ACC112 (cell line): ENCODE results near the gene EPHB2.

Source experiments
- H2AFZ ChIP-seq: fragments of 200-600 bp; sonication (generic); one replicate; pipeline ENCODE4 v1.6.0; 2017; ENCODE audit warnings: antibody characterized with exemption, low read length; ENCODE audit not compliant: unreplicated experiment
- H3K27ac ChIP-seq: fragments of 200-600 bp; sonication (generic); 2 replicates; pipeline ENCODE4 v1.5.1; 2014; ENCODE audit warnings: low read depth, mild to moderate bottlenecking, antibody characterized with exemption, low read length, moderate library complexity
- H3K27me3 ChIP-seq: fragments of 200-600 bp; sonication (generic); 2 replicates; pipeline ENCODE4 v1.6.1; 2014; ENCODE audit warnings: mild to moderate bottlenecking, antibody characterized with exemption, low read length, moderate library complexity, mixed read lengths; ENCODE audit not compliant: insufficient read depth
- H3K36me3 ChIP-seq: fragments of 200-600 bp; sonication (generic); 2 replicates; pipeline ENCODE4 v1.6.1; 2016; ENCODE audit warnings: mild to moderate bottlenecking, antibody characterized with exemption, low read length, moderate library complexity, mixed read lengths; ENCODE audit not compliant: insufficient read depth
- H3K4me1 ChIP-seq: fragments of 200-600 bp; sonication (generic); one replicate; pipeline ENCODE4 v1.6.1; 2016; ENCODE audit warnings: low read length, mixed read lengths; ENCODE audit not compliant: insufficient read depth, unreplicated experiment, control insufficient read depth
- H3K4me3 ChIP-seq: fragments of 200-600 bp; sonication (generic); 2 replicates; pipeline ENCODE4 v1.5.1; 2014; ENCODE audit warnings: mild to moderate bottlenecking, low read depth, low read length
- H3K79me2 ChIP-seq: fragments of 200-600 bp; sonication (generic); one replicate; pipeline ENCODE4 v1.6.0; 2016; ENCODE audit warnings: low read length; ENCODE audit not compliant: control insufficient read depth, unreplicated experiment, insufficient read depth

The EPHB2 gene

GRCh38 chr1:22900451-22900850 lies 189.8 kb downstream of the EPHB2 start:
- H3K36me3 ChIP-seq = no peaks in the 10 kb centered on the region
- peaks cover 7% of the 10 kb centered on the region for H3K4me1 ChIP-seq
- no peaks in the 10 kb centered on the region for H3K79me2 ChIP-seq
- H3K4me3 ChIP-seq = no peak overlapping the region
- H3K27ac ChIP-seq = no peak overlapping the region
- H3K27me3 ChIP-seq = no peaks in the 10 kb centered on the region
- no peak overlapping the region for H2AFZ ChIP-seq

- no peak overlapping the region for H2AFZ ChIP-seq
Measured at GRCh38 chr1:22903113-22903512, 192.5 kb downstream of the EPHB2 start.

GRCh38 chr1:22906968-22907367 lies 196.3 kb downstream of the EPHB2 start:
- Histone ChIP-seq H3K27me3 (no peaks in the 10 kb centered on the region), H2AFZ (no peak overlapping the region), H3K79me2 (no peaks in the 10 kb centered on the region), H3K4me1 (peaks cover 7% of the 10 kb centered on the region), H3K27ac (no peak overlapping the region), H3K36me3 (no peaks in the 10 kb centered on the region), H3K4me3 (no peak overlapping the region)

More at GRCh38 chr1:22903113-22903512, 192.5 kb downstream of the EPHB2 start:
- H3K36me3 ChIP-seq = no peaks in the 10 kb centered on the region
- no peak overlapping the region for H3K4me3 ChIP-seq
- peaks cover 7% of the 10 kb centered on the region for H3K4me1 ChIP-seq
- no peaks in the 10 kb centered on the region for H3K27me3 ChIP-seq
- H3K79me2 ChIP-seq = no peaks in the 10 kb centered on the region
- no peak overlapping the region for H3K27ac ChIP-seq

GRCh38 chr1:22907528-22907927 lies 196.9 kb downstream of the EPHB2 start:
- Histone ChIP-seq H3K79me2 (no peaks in the 10 kb centered on the region), H3K27me3 (no peaks in the 10 kb centered on the region)

GRCh38 chr1:22908880-22909426 lies 198.3 kb downstream of the EPHB2 start:
- H3K27ac ChIP-seq = no peak overlapping the region
- H3K36me3 ChIP-seq = no peaks in the 10 kb centered on the region
- no peak overlapping the region for H2AFZ ChIP-seq
- no peaks in the 10 kb centered on the region for H3K27me3 ChIP-seq
- no peak overlapping the region for H3K4me3 ChIP-seq
- H3K4me1 ChIP-seq = no peaks in the 10 kb centered on the region
- no peaks in the 10 kb centered on the region for H3K79me2 ChIP-seq

More at GRCh38 chr1:22907528-22907927, 196.9 kb downstream of the EPHB2 start:
- H2AFZ ChIP-seq = no peak overlapping the region
- H3K27ac ChIP-seq = no peak overlapping the region
- peaks cover 7% of the 10 kb centered on the region for H3K4me1 ChIP-seq
- no peaks in the 10 kb centered on the region for H3K36me3 ChIP-seq
- no peak overlapping the region for H3K4me3 ChIP-seq

GRCh38 chr1:22910286-22910685 lies 199.6 kb downstream of the EPHB2 start:
- no peaks in the 10 kb centered on the region for H3K4me1 ChIP-seq
- H3K27me3 ChIP-seq = no peaks in the 10 kb centered on the region
- H2AFZ ChIP-seq = no peak overlapping the region
- no peaks in the 10 kb centered on the region for H3K36me3 ChIP-seq
- H3K4me3 ChIP-seq = no peak overlapping the region
- H3K27ac ChIP-seq = no peak overlapping the region
- H3K79me2 ChIP-seq = no peaks in the 10 kb centered on the region

- Histone ChIP-seq H3K27me3 (no peaks in the 10 kb centered on the region), H3K36me3 (no peaks in the 10 kb centered on the region), H3K27ac (no peak overlapping the region), H3K79me2 (no peaks in the 10 kb centered on the region), H3K4me1 (no peaks in the 10 kb centered on the region), H2AFZ (no peak overlapping the region), H3K4me3 (no peak overlapping the region)
Measured at GRCh38 chr1:22910986-22911651, 200.5 kb downstream of the EPHB2 start.

GRCh38 chr1:22912311-22912710 lies 201.7 kb downstream of the EPHB2 start:
- Histone ChIP-seq H3K27ac (no peak overlapping the region), H2AFZ (no peak overlapping the region), H3K4me1 (no peaks in the 10 kb centered on the region), H3K79me2 (no peaks in the 10 kb centered on the region), H3K4me3 (no peak overlapping the region), H3K36me3 (no peaks in the 10 kb centered on the region), H3K27me3 (no peaks in the 10 kb centered on the region)

GRCh38 chr1:22913421-22914141 lies 202.9 kb downstream of the EPHB2 start:
- no peaks in the 10 kb centered on the region for H3K27me3 ChIP-seq
- H2AFZ ChIP-seq = no peak overlapping the region
- H3K4me1 ChIP-seq = no peaks in the 10 kb centered on the region
- no peaks in the 10 kb centered on the region for H3K36me3 ChIP-seq
- no peak overlapping the region for H3K4me3 ChIP-seq
- no peak overlapping the region for H3K27ac ChIP-seq
- H3K79me2 ChIP-seq = no peaks in the 10 kb centered on the region

GRCh38 chr1:22914156-22914555 lies 203.5 kb downstream of the EPHB2 start:
- Histone ChIP-seq H3K27ac (no peak overlapping the region), H3K4me1 (no peaks in the 10 kb centered on the region), H2AFZ (no peak overlapping the region), H3K79me2 (no peaks in the 10 kb centered on the region), H3K36me3 (no peaks in the 10 kb centered on the region), H3K4me3 (no peak overlapping the region), H3K27me3 (no peaks in the 10 kb centered on the region)
